Choroid plexus epithelial cell (primary cell): ENCODE measurements around the gene ST3GAL3.

Experiments used
- DNase-seq: peaks from one replicate; pipeline ENCODE4 v3.0.0-alpha.2; 2010; ENCODE audit warnings: low read depth
- H3K4me3 ChIP-seq: 2 replicates; pipeline ENCODE4 v1.5.1; 2011; ENCODE audit warnings: low read depth, mild to moderate bottlenecking, control low read depth, low read length, moderate library complexity
- CTCF ChIP-seq: conservative IDR thresholded peaks from 2 replicates; pipeline ENCODE4 v1.5.1; 2011; ENCODE audit warnings: low read depth, mild to moderate bottlenecking, control low read depth, inconsistent platforms, low read length, moderate library complexity

ST3GAL3 gene

GRCh38 chr1:43857163-43857562 is 149.8 kb downstream of the ST3GAL3 start:
- H3K4me3 ChIP-seq = no peak overlapping the region
- TF ChIP-seq CTCF = no peak
- no peak for DNase-seq

DNA sequence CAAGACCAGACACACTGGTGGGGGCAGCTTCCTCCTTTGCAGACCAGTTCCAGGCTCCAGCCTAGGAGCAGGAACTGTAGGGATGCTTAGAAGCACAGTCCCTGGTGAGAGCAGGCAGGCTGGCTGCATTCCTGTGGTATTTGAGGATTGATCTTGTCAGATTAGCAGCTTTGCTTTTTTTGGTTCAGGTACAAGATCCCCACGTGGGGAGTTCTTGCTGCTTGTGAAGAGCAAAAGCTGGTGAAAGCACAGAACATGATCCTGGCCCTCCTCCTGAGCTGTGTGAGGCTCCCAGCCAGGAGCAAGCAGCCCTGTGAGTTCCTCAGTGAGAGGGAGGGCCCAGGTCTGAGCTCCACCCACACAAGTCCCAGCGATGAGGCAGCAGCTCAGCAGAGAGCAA is 151.0 kb downstream of the ST3GAL3 start:
- no peak overlapping the region for H3K4me3 ChIP-seq

DNA sequence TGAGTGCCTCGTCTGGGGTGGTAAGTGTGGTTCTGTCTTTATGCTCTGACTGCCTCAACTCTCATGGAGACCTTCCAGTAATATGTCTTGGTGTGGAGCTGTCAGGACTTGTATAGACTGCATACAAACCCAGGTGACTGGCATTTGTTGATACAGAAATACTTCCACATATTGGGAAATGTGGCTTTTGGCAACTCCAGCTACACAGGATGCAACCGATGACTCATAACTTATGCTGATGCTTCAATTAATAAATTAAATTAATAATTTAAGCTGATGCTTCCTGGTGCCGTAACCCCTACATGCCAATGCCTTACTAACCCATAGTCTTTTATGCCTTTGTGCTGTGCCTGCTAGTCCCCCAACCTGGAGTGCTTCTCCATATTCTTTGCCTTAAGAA is 154.0 kb downstream of the ST3GAL3 start:
- DNase-seq = peak; percentile 80
- no peak overlapping the region for H3K4me3 ChIP-seq
- TF ChIP-seq CTCF = no peak

More for the DNA sequence above, 151.0 kb downstream of the ST3GAL3 start:
- peak; percentile 100 for DNase-seq
- no peak for TF ChIP-seq CTCF

- no peak for TF ChIP-seq CTCF
- H3K4me3 ChIP-seq = no peak overlapping the region
- no peak for DNase-seq
These were observed 154.8 kb downstream of the ST3GAL3 start for GRCh38 chr1:43861988-43862735.

GRCh38 chr1:43864111-43865045 is 157.0 kb downstream of the ST3GAL3 start:
- no peak overlapping the region for H3K4me3 ChIP-seq
- TF ChIP-seq CTCF = no peak
- peak; percentile 17 for DNase-seq

GRCh38 chr1:43866201-43866600 is 158.9 kb downstream of the ST3GAL3 start:
- no peak for DNase-seq
- no peak for TF ChIP-seq CTCF
- no peak overlapping the region for H3K4me3 ChIP-seq
